Measurements from ENCODE around the gene ALOX5.

Gene ALOX5

DNA sequence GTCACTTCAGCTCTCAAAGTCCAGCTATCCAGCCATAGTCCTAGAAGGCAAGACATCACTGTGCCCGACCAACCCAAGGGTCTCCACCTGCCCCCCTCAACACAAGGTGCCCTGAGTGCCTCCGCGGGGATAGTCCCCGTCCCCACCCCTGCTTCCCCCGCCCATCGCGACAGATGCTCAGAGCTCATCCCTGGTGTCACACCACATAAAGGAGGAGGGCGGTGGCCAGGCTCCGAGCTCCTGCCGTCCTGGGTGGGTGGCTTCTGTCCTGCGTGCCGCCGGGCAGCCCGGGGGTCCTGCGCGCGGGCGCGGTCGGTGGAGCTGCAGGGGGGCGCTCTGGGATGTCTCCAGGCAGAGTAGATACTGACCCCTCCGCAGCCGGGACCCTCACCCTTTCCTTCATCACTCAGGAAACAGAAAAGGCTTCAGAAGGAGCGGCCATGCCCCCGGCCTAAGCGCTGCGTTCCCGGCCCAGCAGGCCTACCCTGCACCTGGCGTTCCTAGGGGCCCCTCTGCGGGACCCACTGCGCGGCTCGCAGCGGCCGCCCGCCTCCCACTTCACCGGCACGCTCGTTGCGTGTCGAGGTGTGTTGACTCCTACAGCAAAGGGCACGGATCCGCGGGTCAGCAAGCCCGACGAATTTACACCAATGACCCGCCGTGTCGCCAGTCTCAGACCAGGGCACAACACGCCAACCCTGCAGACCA is 53.4 kb downstream of the ALOX5 start:
- Histone ChIP-seq H3K27me3 (ENCODE audit: insufficient read depth, low read length) (no peaks in the 10 kb centered on the region), H3K4me3 (ENCODE audit: low read length) (no peak overlapping the region), H3K9me3 (ENCODE audit: insufficient read depth, low read depth, low read length) (no peaks in the 10 kb centered on the region), H3K36me3 (ENCODE audit: insufficient read depth, low read length) (no peaks in the 10 kb centered on the region), H3K4me1 (ENCODE audit: insufficient read depth, low read length) (peaks cover 4% of the 10 kb centered on the region; the same call in 1 of the 2 replicates), H3K27ac (ENCODE audit: low read depth, low read length) (no peak overlapping the region), H3K9ac (ENCODE audit: low read depth, low read length) (no peak overlapping the region)
- 96% methylated on average over 50 of the region's 50 CpGs for WGBS

DNA sequence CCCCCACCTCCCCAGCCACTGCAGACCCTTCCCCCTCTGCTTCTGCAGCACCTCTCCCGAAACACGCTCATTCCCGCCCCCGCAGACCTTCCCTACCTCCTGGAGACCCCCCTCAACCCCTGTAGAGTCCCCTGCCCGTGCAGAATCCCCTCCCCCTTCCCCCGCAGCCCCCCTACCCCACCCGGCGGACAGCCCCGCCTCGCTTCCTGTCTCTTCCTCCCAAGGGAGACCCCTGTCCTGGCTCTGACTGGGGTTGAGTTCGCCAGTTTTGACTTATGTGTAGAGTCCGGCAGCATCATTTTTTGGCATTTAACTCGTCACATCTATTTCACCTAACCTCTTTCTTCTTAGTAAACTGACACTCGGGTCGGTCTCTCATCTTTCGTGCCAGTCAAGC is 54.0 kb downstream of the ALOX5 start:
- Histone ChIP-seq H3K4me3 (ENCODE audit: low read length) (no peak overlapping the region), H3K9me3 (ENCODE audit: insufficient read depth, low read depth, low read length) (no peaks in the 10 kb centered on the region), H3K36me3 (ENCODE audit: insufficient read depth, low read length) (no peaks in the 10 kb centered on the region), H3K4me1 (ENCODE audit: insufficient read depth, low read length) (peaks cover 5% of the 10 kb centered on the region; the same call in 1 of the 2 replicates), H3K27me3 (ENCODE audit: insufficient read depth, low read length) (no peaks in the 10 kb centered on the region), H3K9ac (ENCODE audit: low read depth, low read length) (no peak overlapping the region), H3K27ac (ENCODE audit: low read depth, low read length) (no peak overlapping the region)
- WGBS: 82% methylated on average over 15 of the region's 16 CpGs

DNA sequence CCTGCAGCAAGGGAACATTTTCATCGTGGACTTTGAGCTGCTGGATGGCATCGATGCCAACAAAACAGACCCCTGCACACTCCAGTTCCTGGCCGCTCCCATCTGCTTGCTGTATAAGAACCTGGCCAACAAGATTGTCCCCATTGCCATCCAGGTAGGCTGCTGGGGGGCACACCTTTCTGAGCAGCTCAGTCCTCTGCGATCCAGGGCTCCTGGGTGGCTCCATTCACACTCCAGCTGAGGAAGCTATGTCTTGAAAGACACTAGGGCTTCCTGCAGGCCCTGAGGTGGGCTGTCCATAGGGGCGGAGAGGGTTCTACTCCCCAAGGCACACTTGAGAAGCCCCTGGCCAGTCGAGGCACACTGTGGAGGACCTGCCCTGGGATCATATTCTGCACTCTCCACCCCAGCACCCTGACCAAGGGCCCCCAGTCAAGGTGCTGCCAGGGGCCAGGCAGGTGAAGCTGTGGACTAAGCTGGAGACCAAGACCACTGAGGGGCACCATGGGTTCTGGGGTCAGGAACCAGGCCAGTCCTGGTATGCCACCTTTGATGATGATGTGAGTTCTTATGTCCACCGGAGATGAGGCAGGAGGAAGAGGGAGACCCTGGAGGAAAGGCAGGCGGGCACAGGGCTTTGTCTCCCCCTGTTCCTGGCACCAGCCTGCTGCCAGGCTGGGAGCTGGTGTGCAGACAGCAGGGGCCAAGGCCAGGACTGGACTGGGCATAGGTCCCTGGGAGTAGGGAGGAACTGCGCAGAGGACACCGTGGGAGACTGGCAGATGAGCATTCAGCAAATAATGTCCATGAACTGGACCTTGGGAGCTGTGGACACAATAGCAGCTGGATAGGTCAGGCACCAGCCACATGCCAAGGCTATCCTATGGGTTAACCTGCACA is 54.8 kb downstream of the ALOX5 start:
- Histone ChIP-seq H3K4me3 (ENCODE audit: low read length) (no peak overlapping the region), H3K9ac (ENCODE audit: low read depth, low read length) (no peak overlapping the region), H3K9me3 (ENCODE audit: insufficient read depth, low read depth, low read length) (no peaks in the 10 kb centered on the region), H3K4me1 (ENCODE audit: insufficient read depth, low read length) (peaks cover 13% of the 10 kb centered on the region; the same call in 1 of the 2 replicates), H3K36me3 (ENCODE audit: insufficient read depth, low read length) (no peaks in the 10 kb centered on the region), H3K27me3 (ENCODE audit: insufficient read depth, low read length) (no peaks in the 10 kb centered on the region), H3K27ac (ENCODE audit: low read depth, low read length) (no peak overlapping the region)
- 94% methylated on average over 10 of the region's 10 CpGs for WGBS

DNA sequence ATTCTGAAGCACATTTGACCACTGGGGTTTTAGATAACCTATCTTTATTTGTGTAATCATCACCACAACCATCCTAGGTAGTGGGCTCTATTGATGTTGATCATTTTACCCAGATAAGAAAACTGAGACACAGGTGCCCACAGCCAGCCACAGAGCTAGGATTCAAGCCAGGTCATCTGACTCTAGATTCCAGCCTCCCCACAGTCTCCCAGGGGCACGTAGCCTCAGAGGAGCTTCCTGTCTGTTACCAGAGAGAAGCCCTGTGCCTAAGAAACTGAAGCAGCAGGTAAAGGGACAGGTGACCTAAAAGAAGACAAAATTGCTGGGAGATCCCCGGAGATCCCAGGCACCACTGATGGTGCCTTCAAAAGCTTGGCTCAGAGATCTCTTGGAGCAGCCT is 55.8 kb downstream of the ALOX5 start:
- Histone ChIP-seq H3K36me3 (ENCODE audit: insufficient read depth, low read length) (no peaks in the 10 kb centered on the region), H3K9ac (ENCODE audit: low read depth, low read length) (no peak overlapping the region), H3K27ac (ENCODE audit: low read depth, low read length) (no peak overlapping the region), H3K4me3 (ENCODE audit: low read length) (no peak overlapping the region), H3K27me3 (ENCODE audit: insufficient read depth, low read length) (no peaks in the 10 kb centered on the region), H3K4me1 (ENCODE audit: insufficient read depth, low read length) (peaks cover 19% of the 10 kb centered on the region; the same call in 1 of the 2 replicates), H3K9me3 (ENCODE audit: insufficient read depth, low read depth, low read length) (no peaks in the 10 kb centered on the region)
- WGBS: 86% methylated on average over 2 of the region's 2 CpGs

DNA sequence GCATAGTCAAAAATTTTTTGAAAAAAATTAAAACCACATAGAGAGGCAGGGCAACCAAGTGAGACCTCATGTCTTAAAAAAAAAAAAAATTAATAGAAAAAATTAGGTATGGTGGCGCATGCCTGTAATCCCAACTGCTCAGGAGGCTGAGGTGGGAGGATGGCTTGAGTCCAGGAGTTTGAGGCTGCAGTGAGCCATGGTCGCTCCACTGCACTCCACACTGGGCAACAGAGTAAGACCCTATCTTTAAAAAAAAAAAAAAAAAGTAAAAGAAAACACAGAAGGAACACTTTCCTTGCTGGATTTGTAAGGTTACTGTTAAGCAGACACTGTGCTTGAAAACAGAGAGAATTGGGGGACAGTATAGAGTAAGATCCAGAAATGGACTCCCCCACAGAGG is 58.1 kb downstream of the ALOX5 start:
- H3K9ac ChIP-seq (ENCODE audit: low read depth, low read length): no peak overlapping the region
- no peaks in the 10 kb centered on the region for H3K9me3 ChIP-seq (ENCODE audit: insufficient read depth, low read depth, low read length)
- no peaks in the 10 kb centered on the region for H3K27me3 ChIP-seq (ENCODE audit: insufficient read depth, low read length)
- H3K4me1 ChIP-seq (ENCODE audit: insufficient read depth, low read length): peaks cover 19% of the 10 kb centered on the region; the same call in 1 of the 2 replicates
- H3K4me3 ChIP-seq (ENCODE audit: low read length): no peak overlapping the region
- no peak overlapping the region for H3K27ac ChIP-seq (ENCODE audit: low read depth, low read length)
- H3K36me3 ChIP-seq (ENCODE audit: insufficient read depth, low read length): no peaks in the 10 kb centered on the region
- 95% methylated on average over 1 of the region's 2 CpGs for WGBS

DNA sequence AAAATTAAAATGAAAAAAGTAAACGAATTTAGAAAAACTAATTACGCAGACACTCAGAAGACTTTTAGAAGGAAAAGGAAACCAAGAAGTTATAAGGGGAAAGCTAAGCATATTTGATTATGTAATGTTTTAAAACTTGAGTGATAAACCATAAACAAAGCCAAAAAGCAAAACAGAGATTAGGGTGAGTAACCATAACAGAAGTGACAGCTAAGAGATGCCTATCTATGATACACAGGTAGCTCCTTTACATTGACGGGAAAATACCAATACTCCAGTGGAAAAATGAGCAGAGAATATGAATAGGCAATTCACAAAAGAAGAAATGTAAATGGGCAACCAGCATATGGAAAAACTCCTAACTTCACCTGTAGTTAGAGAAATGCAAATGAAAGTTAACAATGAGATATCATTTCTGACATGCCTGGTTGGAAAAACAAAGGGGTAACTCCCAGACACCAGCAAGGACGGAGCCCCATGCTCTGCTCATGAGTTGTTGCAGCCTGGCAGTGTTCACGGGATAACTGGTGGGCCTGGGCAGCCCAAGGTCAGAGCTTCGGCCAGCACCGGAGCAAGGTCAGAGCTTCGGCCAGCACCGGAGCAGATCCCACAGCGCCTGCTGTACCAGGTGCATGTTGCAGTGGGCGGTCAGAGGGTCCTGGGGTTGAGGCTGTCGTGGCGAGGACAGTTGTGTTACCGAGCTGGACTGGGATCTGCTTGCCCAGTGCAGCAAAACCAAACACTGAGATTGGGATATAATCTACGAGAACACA is 58.9 kb downstream of the ALOX5 start:
- Histone ChIP-seq H3K36me3 (ENCODE audit: insufficient read depth, low read length) (no peaks in the 10 kb centered on the region), H3K27ac (ENCODE audit: low read depth, low read length) (no peak overlapping the region), H3K27me3 (ENCODE audit: insufficient read depth, low read length) (no peaks in the 10 kb centered on the region), H3K9me3 (ENCODE audit: insufficient read depth, low read depth, low read length) (no peaks in the 10 kb centered on the region), H3K4me1 (ENCODE audit: insufficient read depth, low read length) (peaks cover 19% of the 10 kb centered on the region; the same call in 1 of the 2 replicates), H3K4me3 (ENCODE audit: low read length) (no peak overlapping the region), H3K9ac (ENCODE audit: low read depth, low read length) (no peak overlapping the region)
- WGBS: 91% methylated on average over 15 of the region's 15 CpGs

DNA sequence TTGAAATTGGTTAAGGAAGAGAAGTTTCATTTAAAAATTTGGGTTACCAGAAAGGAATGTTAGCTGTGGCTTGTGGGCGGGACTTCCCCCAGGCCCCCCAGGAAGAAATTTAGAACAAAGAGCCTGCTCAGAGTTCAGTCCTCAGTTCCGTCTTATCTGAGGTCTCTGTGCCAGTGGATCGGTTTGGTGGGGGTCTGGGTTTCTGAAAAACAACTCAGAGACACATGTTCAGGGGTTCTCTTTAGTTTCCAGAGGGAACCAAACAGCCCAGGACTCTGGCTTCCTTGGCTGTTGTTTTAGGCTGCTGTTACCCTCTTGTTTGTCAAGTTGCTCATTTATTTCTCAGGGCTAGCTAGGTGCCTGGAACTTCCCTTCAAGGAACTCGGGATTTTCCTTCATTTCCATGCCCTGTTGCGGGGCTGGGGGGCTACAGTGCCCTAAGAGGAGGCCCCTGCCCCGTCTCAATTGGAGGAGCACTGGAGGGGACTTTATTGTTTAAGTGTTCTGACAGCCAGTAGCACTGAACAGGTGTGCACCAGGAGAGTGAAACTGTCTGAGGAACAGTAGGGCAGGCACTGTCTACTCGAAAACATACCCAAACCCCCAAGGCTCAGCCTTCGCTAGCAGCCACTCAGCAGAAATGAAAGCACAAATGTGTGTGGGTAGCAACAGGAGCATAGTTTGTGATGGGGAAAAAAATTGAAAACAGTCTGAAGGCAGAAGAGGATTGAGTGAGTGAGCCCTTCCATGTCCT is 59.9 kb downstream of the ALOX5 start:
- Histone ChIP-seq H3K9me3 (ENCODE audit: insufficient read depth, low read depth, low read length) (no peaks in the 10 kb centered on the region), H3K9ac (ENCODE audit: low read depth, low read length) (no peak overlapping the region), H3K4me3 (ENCODE audit: low read length) (no peak overlapping the region), H3K4me1 (ENCODE audit: insufficient read depth, low read length) (peaks cover 16% of the 10 kb centered on the region; the same call in 1 of the 2 replicates), H3K36me3 (ENCODE audit: insufficient read depth, low read length) (no peaks in the 10 kb centered on the region), H3K27ac (ENCODE audit: low read depth, low read length) (no peak overlapping the region), H3K27me3 (ENCODE audit: insufficient read depth, low read length) (no peaks in the 10 kb centered on the region)
- 82% methylated on average over 8 of the region's 8 CpGs for WGBS

DNA sequence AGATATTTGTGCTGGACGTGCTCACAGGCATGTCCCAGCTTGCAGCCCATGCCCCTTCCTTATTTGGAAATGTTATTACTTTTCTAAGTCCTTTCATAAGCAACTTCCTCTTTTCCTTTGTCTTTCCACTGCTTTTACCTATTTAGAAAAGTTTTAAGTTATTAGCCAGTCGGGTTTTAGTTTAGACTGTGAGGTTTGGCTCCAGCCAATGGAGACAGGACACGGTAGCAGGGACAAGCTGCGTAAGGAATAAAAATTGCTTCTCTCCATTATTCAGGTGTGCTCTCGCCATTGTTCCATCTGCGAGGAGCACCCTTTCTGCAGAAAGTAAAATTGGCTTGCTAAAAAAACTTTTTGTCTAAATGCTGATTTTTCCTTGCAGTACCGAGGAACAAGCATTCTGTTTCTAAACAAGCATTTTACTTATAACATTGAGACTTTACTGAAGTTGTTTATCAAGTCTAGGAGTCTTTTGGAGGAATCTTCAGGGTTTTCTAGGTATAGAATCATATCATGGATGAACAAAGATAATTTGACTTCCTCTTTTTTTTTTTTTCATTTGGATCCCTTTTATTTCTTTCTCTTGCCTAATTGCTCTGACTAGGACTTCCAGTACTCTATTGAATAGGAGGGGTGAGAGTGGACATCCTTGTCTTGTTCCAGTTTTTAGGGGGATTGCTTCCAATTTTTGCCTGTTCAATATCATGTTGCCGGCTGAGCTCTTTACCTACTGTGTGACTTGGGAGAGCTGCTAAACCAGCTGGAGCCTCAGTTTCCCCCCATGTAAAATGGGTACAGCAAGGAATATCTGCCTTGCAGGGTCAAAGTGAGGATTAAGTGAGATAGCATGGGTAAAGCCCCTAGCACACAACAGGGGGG is 63.8 kb downstream of the ALOX5 start:
- Histone ChIP-seq H3K36me3 (ENCODE audit: insufficient read depth, low read length) (no peaks in the 10 kb centered on the region), H3K9ac (ENCODE audit: low read depth, low read length) (no peak overlapping the region), H3K9me3 (ENCODE audit: insufficient read depth, low read depth, low read length) (no peaks in the 10 kb centered on the region), H3K4me1 (ENCODE audit: insufficient read depth, low read length) (peaks cover 15% of the 10 kb centered on the region; the same call in 1 of the 2 replicates), H3K27ac (ENCODE audit: low read depth, low read length) (no peak overlapping the region), H3K27me3 (ENCODE audit: insufficient read depth, low read length) (no peaks in the 10 kb centered on the region), H3K4me3 (ENCODE audit: low read length) (no peak overlapping the region)
- 90% methylated on average over 7 of the region's 8 CpGs for WGBS

DNA sequence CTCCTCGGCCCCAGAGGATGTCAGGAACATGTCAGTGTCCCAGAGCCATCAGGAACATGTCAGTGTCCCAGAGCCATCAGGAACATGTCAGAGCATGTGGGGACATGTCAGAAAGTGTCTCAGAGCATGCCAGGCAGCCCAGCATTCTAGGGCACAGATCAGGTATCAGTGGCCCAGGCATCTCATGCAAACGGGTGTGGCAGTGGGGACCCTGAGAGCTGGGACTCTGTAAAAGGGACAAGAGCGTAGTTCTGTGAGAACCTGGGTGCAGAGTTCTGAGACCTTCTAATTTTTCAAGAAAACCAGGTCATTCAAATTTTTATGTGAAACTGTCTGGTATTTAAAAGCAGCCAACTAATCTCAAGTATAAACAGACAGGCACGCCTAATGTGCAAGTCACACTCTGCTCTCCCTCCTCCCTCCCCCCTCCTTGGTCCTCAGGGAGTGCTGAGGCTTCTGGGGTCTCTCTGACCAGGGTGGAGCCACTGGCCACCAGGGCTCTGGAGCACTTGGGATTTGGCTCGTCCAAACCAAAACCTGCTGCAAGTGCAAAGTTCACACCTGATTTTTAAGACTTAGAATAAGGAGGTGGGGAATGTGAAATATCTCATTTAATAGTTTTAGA is 64.6 kb downstream of the ALOX5 start:
- Histone ChIP-seq H3K4me1 (ENCODE audit: insufficient read depth, low read length) (peaks cover 9% of the 10 kb centered on the region; the same call in 1 of the 2 replicates), H3K27ac (ENCODE audit: low read depth, low read length) (no peak overlapping the region), H3K4me3 (ENCODE audit: low read length) (no peak overlapping the region), H3K9ac (ENCODE audit: low read depth, low read length) (no peak overlapping the region), H3K9me3 (ENCODE audit: insufficient read depth, low read depth, low read length) (no peaks in the 10 kb centered on the region), H3K27me3 (ENCODE audit: insufficient read depth, low read length) (no peaks in the 10 kb centered on the region), H3K36me3 (ENCODE audit: insufficient read depth, low read length) (no peaks in the 10 kb centered on the region)
- WGBS: 94% methylated on average over 5 of the region's 5 CpGs
